Keratinocyte (primary cell): ENCODE results near the gene SKAP1.

ENCODE experiments used
- CTCF ChIP-seq, 3 experiments: IDR thresholded peaks in 1 of 3; conservative IDR thresholded peaks in 1 of 3; optimal IDR thresholded peaks in 1 of 3; 2 replicates in 2 of 3; 3 replicates in 1 of 3; pipeline versions ENCODE3 to v1.5.1; 2011; ENCODE audit warnings: low read length in 3 of 3, mild to moderate bottlenecking in 3 of 3, moderate library complexity in 2 of 3, control low read depth in 1 of 3, inconsistent platforms in 1 of 3; ENCODE audit not compliant: insufficient read depth in 2 of 3; ENCODE audit errors: extremely low read depth in 1 of 3
- EZH2 ChIP-seq: IDR thresholded peaks from one replicate; pipeline ENCODE4 v1.6.1; 2012; ENCODE audit warnings: inconsistent platforms, mild to moderate bottlenecking, low read length, moderate library complexity

GRCh38 chr17:48159232-48159631 is 270.8 kb downstream of the SKAP1 start:
- no peak for TF ChIP-seq CTCF (optimal IDR thresholded peaks at IDR 0.05 in 1 of 3, IDR thresholded peaks at IDR 0.05 in 1 of 3, conservative IDR thresholded peaks at IDR 0.05 in 1 of 3; ENCODE audit: extremely low read depth in 1 of 3, insufficient read depth in 2 of 3, low read length in 3 of 3)
- TF ChIP-seq EZH2, result no peak
